Panc1 (cell line): ENCODE measurements around the gene SRMS. TPM values are rescaled to one million over a fixed set of nuclear protein-coding genes. Genes with fewer than 3 reads are reported as not detected.

Source experiments
- ATAC-seq: fragments of 200-7000 bp; cut with Tn5 transposase; 2 replicates; pipeline ENCODE4 v1.9.1; 2020; ENCODE audit warnings: mild to moderate bottlenecking, moderate library complexity
- BruUV-seq: library from RNA; stranded (reverse); fragments of 400-500 nt; replicated peaks from 2 replicates; lab custom pipeline; 2021; lab: Mats Ljungman, UMichigan
- CTCF ChIA-PET: fragments of 300-600 bp; sonication (Branson Sonifier 250); formaldehyde crosslinking; loops from one replicate; lab custom pipeline; 2022; ENCODE audit warnings: antibody characterized with exemption; lab: Charles Lee
- POLR2A ChIA-PET: fragments of 300-600 bp; sonication (Branson Sonifier 250); formaldehyde crosslinking; loops from one replicate; lab custom pipeline; 2022; ENCODE audit warnings: antibody characterized with exemption; lab: Charles Lee
- DNase-seq: peaks from one replicate; pipeline ENCODE4 v3.0.0-alpha.2; 2010; ENCODE audit warnings: low read depth, low spot score
- H3K27ac ChIP-seq: 2 replicates; pipeline ENCODE4 v1.5.1; 2011; ENCODE audit warnings: mild to moderate bottlenecking, low read length, inconsistent platforms
- H3K27me3 ChIP-seq: fragments of 200-500 bp; sonication (Bioruptor generic); 2 replicates; pipeline ENCODE4 v1.6.0; 2014; ENCODE audit warnings: low read length, inconsistent platforms; ENCODE audit not compliant: control insufficient read depth, insufficient read depth
- H3K36me3 ChIP-seq: fragments of 200-500 bp; sonication (Bioruptor generic); 2 replicates; pipeline ENCODE4 v1.5.1; 2014; ENCODE audit warnings: inconsistent platforms, mild to moderate bottlenecking, low read length, moderate library complexity; ENCODE audit not compliant: control insufficient read depth, insufficient read depth
- H3K4me1 ChIP-seq: 2 replicates; pipeline ENCODE4 v1.5.1; 2011; ENCODE audit warnings: inconsistent platforms, mild to moderate bottlenecking, low read length, moderate library complexity; ENCODE audit not compliant: control insufficient read depth, insufficient read depth
- H3K4me3 ChIP-seq, 2 experiments: 2 replicates each; pipeline ENCODE4 v1.5.1; 2011 to 2012; ENCODE audit warnings: low read depth in 2 of 2, low read length in 2 of 2, mild to moderate bottlenecking in 2 of 2, inconsistent platforms in 1 of 2, moderate library complexity in 1 of 2
- H3K9me3 ChIP-seq: fragments of 200-500 bp; sonication (Bioruptor generic); 2 replicates; pipeline ENCODE4 v1.5.1; 2014; ENCODE audit warnings: low read depth, mild to moderate bottlenecking, inconsistent platforms, low read length, moderate library complexity; ENCODE audit not compliant: control insufficient read depth, insufficient read depth
- POLR2AphosphoS5 ChIP-seq: IDR thresholded peaks from 2 replicates; pipeline ENCODE4 v1.6.1; 2012; ENCODE audit warnings: mild to moderate bottlenecking, low read depth, low read length, moderate library complexity
- SIN3A ChIP-seq: IDR thresholded peaks from 2 replicates; pipeline ENCODE4 v1.6.1; 2012; ENCODE audit warnings: low read depth, mild to moderate bottlenecking, low read length, moderate library complexity, borderline replicate concordance; ENCODE audit not compliant: insufficient read depth
- TCF7L2 ChIP-seq: IDR thresholded peaks from 2 replicates; pipeline ENCODE4 v1.6.1; 2011; ENCODE audit warnings: mild to moderate bottlenecking, low read depth, low read length, inconsistent platforms
- in situ Hi-C: cut with HindIII; loops from 2 replicates; pipeline ENCODE4 v1.10.0; 2016; ENCODE audit warnings: low sequenced_read_pairs, low pct_unique_long_range_greater_than_20kb
- intact Hi-C: fragments of 100-400 bp; cut with micrococcal nuclease; formaldehyde crosslinking; loops from one replicate; pipeline ENCODE4 v1.10.0; 2022; ENCODE audit not compliant: unreplicated experiment
- total RNA-seq: library from RNA; stranded (reverse); gene quantifications from one replicate; pipeline ENCODE4 v1.2.1, GENCODE V29; 2021; ENCODE audit not compliant: unreplicated experiment
- TF ChIP-seq, protein P1 (sequence below), 2 experiments: IDR thresholded peaks; 2 replicates each; pipeline ENCODE4 v1.6.1; 2011 to 2012; ENCODE audit warnings: low read depth in 2 of 2, control low read depth in 1 of 2, low read length in 1 of 2, mild to moderate bottlenecking in 1 of 2, moderate library complexity in 1 of 2; ENCODE audit not compliant: insufficient read depth in 1 of 2
- TF ChIP-seq, protein P2 (sequence below): fragments of 450-650 bp; IDR thresholded peaks from 2 replicates; pipeline ENCODE4 v1.5.1; 2017; ENCODE audit warnings: mild to moderate bottlenecking

SRMS gene
- total RNA-seq, 1 experiment from 2014 or later = not detected

DNA sequence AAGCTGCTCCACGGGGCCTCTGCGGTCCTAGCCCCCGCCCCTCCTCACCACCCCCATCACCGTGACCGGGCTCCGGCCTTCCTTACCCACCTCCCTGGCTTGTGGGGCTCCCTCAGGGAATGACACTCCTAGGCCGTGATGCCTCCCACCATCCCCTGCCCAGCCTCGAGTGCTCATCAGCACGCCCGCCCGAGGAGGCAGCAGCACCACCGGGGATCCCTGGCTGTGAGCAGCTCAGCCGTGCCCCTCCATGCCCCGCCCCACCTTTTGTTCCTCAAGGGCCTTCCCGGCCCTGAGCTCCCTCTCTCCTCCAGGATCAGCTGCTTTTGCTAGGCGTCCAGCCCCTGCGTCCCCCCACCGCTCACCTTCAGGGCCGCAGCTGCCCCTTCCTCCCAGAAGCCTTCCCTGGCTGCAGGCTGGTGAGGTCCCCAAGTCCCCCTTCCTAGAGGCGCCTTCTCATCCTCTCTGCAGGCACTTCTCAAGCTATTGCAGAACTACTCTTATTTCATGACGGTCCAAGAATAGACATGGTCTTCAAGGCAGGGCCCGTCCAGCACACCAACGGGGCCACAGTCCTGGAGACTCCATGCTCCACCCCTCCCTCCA, 9.4 kb upstream of the SRMS start:
- Histone ChIP-seq H3K4me1 (peaks cover 8% of the 10 kb centered on the region), H3K27me3 (no peaks in the 10 kb centered on the region), H3K4me3 (no peak overlapping the region), H3K27ac (no peak overlapping the region), H3K9me3 (no peaks in the 10 kb centered on the region), H3K36me3 (no peaks in the 10 kb centered on the region)
- ATAC-seq = no peak
- TF ChIP-seq TCF7L2 = no peak
- TF ChIP-seq, protein P1, sequence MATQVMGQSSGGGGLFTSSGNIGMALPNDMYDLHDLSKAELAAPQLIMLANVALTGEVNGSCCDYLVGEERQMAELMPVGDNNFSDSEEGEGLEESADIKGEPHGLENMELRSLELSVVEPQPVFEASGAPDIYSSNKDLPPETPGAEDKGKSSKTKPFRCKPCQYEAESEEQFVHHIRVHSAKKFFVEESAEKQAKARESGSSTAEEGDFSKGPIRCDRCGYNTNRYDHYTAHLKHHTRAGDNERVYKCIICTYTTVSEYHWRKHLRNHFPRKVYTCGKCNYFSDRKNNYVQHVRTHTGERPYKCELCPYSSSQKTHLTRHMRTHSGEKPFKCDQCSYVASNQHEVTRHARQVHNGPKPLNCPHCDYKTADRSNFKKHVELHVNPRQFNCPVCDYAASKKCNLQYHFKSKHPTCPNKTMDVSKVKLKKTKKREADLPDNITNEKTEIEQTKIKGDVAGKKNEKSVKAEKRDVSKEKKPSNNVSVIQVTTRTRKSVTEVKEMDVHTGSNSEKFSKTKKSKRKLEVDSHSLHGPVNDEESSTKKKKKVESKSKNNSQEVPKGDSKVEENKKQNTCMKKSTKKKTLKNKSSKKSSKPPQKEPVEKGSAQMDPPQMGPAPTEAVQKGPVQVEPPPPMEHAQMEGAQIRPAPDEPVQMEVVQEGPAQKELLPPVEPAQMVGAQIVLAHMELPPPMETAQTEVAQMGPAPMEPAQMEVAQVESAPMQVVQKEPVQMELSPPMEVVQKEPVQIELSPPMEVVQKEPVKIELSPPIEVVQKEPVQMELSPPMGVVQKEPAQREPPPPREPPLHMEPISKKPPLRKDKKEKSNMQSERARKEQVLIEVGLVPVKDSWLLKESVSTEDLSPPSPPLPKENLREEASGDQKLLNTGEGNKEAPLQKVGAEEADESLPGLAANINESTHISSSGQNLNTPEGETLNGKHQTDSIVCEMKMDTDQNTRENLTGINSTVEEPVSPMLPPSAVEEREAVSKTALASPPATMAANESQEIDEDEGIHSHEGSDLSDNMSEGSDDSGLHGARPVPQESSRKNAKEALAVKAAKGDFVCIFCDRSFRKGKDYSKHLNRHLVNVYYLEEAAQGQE (IDR thresholded peaks at IDR 0.05; ENCODE audit: insufficient read depth in 1 of 2, low read depth in 2 of 2, low read length in 1 of 2) = no peak
- TF ChIP-seq, protein P2, sequence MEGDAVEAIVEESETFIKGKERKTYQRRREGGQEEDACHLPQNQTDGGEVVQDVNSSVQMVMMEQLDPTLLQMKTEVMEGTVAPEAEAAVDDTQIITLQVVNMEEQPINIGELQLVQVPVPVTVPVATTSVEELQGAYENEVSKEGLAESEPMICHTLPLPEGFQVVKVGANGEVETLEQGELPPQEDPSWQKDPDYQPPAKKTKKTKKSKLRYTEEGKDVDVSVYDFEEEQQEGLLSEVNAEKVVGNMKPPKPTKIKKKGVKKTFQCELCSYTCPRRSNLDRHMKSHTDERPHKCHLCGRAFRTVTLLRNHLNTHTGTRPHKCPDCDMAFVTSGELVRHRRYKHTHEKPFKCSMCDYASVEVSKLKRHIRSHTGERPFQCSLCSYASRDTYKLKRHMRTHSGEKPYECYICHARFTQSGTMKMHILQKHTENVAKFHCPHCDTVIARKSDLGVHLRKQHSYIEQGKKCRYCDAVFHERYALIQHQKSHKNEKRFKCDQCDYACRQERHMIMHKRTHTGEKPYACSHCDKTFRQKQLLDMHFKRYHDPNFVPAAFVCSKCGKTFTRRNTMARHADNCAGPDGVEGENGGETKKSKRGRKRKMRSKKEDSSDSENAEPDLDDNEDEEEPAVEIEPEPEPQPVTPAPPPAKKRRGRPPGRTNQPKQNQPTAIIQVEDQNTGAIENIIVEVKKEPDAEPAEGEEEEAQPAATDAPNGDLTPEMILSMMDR = no peak
- no peak for DNase-seq
- ChIA-PET CTCF (no interaction called here), POLR2A (no interaction called here)
- intact Hi-C loops (no loop called here), in situ Hi-C loops (no loop called here)
- BruUV-seq = no TSS peak

- Histone ChIP-seq H3K9me3 (no peaks in the 10 kb centered on the region), H3K27me3 (no peaks in the 10 kb centered on the region), H3K4me3 (no peak overlapping the region), H3K27ac (no peak overlapping the region), H3K36me3 (no peaks in the 10 kb centered on the region), H3K4me1 (peaks cover 8% of the 10 kb centered on the region)
- BruUV-seq = no TSS peak
- ChIA-PET POLR2A (no interaction called here), CTCF (no interaction called here)
- in situ Hi-C loops = no loop called here
- intact Hi-C loops = no loop called here
- no peak for ATAC-seq
- DNase-seq = no peak
- no peak for TF ChIP-seq TCF7L2
- TF ChIP-seq, protein P1 (IDR thresholded peaks at IDR 0.05; ENCODE audit: insufficient read depth in 1 of 2, low read depth in 2 of 2, low read length in 1 of 2) = no peak
- TF ChIP-seq, protein P2 = no peak
- no peak for TF ChIP-seq SIN3A
- TF ChIP-seq POLR2AphosphoS5 = no peak
Observed at GRCh38 chr20:63555661-63556381, 8.3 kb upstream of the SRMS start.
